Astrocyte of the spinal cord (primary cell): ENCODE measurements around the gene GRM8.

ENCODE experiments used
- DNase-seq: peaks from one replicate; pipeline ENCODE4 v3.0.0; 2011; ENCODE audit warnings: low read depth, low spot score
- H3K4me3 ChIP-seq: 2 replicates; pipeline ENCODE4 v1.5.1; 2011; ENCODE audit warnings: low read depth, mild to moderate bottlenecking, low read length, moderate library complexity
- in situ Hi-C: cut with HindIII; loops from 2 replicates; pipeline ENCODE4 v1.10.0; 2017; ENCODE audit warnings: low sequenced_read_pairs
- TF ChIP-seq, protein P1 (sequence below): IDR thresholded peaks from 2 replicates; pipeline ENCODE4 v1.5.1; 2012; ENCODE audit warnings: low read depth, mild to moderate bottlenecking, low read length, inconsistent platforms

Gene GRM8

DNA sequence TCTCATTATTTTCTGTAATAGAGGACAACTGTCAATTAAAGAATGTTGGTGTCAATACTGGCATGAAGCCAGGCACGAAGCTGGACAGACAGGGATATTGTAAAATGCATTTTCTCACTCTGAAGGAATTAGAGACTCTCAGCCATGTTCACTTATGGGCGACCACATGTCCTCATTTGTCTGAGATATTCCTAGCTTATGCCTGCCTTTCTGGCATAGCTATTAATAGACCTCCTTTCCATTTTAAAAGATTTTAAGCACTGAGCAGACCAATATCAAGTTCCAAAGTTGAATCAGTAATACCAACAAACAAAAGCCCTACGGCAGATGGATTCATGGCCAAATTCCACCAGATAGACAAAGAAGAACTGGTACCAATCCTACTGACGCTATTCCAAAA, 589.9 kb downstream of the GRM8 start:
- DNase-seq: no peak
- TF ChIP-seq, protein P1, sequence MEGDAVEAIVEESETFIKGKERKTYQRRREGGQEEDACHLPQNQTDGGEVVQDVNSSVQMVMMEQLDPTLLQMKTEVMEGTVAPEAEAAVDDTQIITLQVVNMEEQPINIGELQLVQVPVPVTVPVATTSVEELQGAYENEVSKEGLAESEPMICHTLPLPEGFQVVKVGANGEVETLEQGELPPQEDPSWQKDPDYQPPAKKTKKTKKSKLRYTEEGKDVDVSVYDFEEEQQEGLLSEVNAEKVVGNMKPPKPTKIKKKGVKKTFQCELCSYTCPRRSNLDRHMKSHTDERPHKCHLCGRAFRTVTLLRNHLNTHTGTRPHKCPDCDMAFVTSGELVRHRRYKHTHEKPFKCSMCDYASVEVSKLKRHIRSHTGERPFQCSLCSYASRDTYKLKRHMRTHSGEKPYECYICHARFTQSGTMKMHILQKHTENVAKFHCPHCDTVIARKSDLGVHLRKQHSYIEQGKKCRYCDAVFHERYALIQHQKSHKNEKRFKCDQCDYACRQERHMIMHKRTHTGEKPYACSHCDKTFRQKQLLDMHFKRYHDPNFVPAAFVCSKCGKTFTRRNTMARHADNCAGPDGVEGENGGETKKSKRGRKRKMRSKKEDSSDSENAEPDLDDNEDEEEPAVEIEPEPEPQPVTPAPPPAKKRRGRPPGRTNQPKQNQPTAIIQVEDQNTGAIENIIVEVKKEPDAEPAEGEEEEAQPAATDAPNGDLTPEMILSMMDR: no peak
- in situ Hi-C loops: no loop called here
- no peak overlapping the region for H3K4me3 ChIP-seq

DNA sequence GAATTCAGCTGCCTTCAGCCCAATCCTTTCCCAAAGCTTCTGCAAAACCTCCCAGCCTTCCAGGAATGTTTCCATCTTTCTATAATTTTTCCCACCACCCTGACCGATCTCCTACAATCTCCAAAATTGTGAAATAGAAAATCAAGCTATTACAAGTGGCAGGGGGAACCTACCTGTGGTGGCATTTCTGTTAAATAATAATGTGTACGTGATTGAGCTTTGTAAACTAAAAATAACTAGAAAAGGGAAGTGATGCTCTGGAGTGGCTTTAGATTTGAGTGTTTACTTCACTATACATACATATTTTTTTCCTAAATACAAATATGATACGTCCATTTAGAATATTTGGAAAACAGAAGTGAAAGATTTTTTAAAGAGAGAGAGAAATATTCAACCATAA, 593.6 kb downstream of the GRM8 start:
- in situ Hi-C loops: no loop called here
- TF ChIP-seq, protein P1: no peak
- no peak overlapping the region for H3K4me3 ChIP-seq
- no peak for DNase-seq

DNA sequence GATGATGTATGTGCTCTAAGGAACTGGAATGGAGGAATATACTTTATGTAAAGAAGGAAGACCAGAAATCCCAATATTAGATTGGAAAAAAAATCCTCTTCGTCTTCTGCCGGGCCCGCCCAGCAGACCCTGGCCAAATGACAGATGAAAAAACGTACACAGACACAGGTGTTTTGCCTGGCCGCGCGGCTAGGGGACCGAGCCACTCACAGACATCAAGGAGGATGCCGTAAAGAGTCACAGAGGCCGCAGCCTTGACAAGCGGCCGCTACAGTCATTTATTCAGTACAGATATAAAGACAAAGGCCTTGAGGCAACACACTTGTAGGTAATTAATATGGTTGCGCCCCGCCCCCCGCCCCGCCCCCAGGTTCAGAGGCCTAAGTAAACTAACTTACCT, 594.1 kb downstream of the GRM8 start:
- in situ Hi-C loops: no loop called here
- TF ChIP-seq, protein P1: no peak
- DNase-seq: no peak
- H3K4me3 ChIP-seq: no peak overlapping the region

- TF ChIP-seq, protein P1: no peak
- H3K4me3 ChIP-seq: no peak overlapping the region
- DNase-seq: no peak
- in situ Hi-C loops: no loop called here
Measured at GRCh38 chr7:126657599-126658358, 595.0 kb downstream of the GRM8 start.

DNA sequence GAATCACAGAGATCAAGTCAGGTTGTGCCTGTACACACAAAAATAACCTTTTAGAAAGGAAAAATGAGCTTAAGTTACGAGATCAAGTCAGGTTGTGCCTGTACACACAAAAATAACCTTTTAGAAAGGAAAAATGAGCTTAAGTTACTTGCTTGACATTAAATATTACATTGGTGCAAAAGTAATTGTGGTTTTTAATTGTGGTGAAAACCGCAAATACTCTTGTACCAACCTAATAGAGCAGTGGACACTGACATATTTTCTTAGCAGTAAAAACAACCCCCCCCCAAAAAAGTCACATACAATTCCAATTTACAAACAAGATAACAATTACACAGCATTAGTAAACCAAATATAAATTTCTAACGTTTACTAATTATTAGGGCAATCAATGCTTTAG, 595.6 kb downstream of the GRM8 start:
- DNase-seq: no peak
- TF ChIP-seq, protein P1: no peak
- no peak overlapping the region for H3K4me3 ChIP-seq
- in situ Hi-C loops: no loop called here

- in situ Hi-C loops: no loop called here
- TF ChIP-seq, protein P1: no peak
Measured at GRCh38 chr7:126656165-126656564, 596.6 kb downstream of the GRM8 start.

DNA sequence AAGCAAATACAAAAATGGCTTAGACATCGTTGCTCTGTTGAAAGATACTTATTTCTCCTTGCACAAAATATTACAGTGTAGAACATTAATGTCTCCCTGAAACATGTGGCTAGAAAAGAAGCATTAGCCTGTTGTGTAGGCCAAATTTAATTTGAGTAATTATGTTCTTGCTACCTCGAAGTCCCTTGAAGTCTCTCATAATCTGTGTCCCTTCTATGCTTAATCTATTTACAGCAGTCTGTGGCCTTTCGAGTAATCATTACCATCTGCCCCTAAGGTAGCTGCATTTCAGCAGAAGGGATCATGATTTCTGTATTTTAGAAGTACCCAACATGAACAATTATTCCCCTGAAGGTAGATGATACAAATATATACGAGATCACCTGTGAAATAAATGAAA, 615.2 kb downstream of the GRM8 start:
- in situ Hi-C loops: no loop called here
- TF ChIP-seq, protein P1: no peak
- no peak for DNase-seq
- no peak overlapping the region for H3K4me3 ChIP-seq

More at GRCh38 chr7:126656165-126656564, 596.6 kb downstream of the GRM8 start:
- no peak overlapping the region for H3K4me3 ChIP-seq
- DNase-seq: no peak
